ENCODE results near the gene DENND11.

GRCh38 chr7:141708351-141708750 is 6.4 kb upstream of the DENND11 start, which contains the start of gene WEE2:
- no peak for TF ChIP-seq POLR2AphosphoS5 (IDR thresholded peaks at IDR 0.05; ENCODE audit: insufficient read depth in 1 of 2, low read depth in 1 of 2)
- no peak for TF ChIP-seq POLR2A (IDR thresholded peaks at IDR 0.05)
